Right renal pelvis (tissue), 4 donors: ENCODE data around the gene ZNF41. TPM values are rescaled to one million over a fixed set of nuclear protein-coding genes. Genes with fewer than 3 reads are reported as not detected.
"Not testable (repeated sequence)": the region's sequence is repeated elsewhere in the genome, so short reads cannot be mapped to it uniquely, and the experiment has no call there.

ENCODE experiments used
- DNase-seq, 4 donors: peaks; one replicate each; pipeline ENCODE4 v3.0.0-alpha.2; 2013; ENCODE audit warnings: low read depth in 4 of 4, low spot score in 3 of 4, missing footprints in 1 of 4
- polyA plus RNA-seq, 4 donors: library from polyadenylated mRNA; unstranded; fragments of 120-200 nt; gene quantifications; one replicate each; pipeline ENCODE4 v1.2.1, GENCODE V29; 2013; ENCODE audit not compliant: insufficient read length in 4 of 4

The ZNF41 gene
- polyA plus RNA-seq, 4 donors = 11.7 to 16.1 (median 13.9) TPM

DNA sequence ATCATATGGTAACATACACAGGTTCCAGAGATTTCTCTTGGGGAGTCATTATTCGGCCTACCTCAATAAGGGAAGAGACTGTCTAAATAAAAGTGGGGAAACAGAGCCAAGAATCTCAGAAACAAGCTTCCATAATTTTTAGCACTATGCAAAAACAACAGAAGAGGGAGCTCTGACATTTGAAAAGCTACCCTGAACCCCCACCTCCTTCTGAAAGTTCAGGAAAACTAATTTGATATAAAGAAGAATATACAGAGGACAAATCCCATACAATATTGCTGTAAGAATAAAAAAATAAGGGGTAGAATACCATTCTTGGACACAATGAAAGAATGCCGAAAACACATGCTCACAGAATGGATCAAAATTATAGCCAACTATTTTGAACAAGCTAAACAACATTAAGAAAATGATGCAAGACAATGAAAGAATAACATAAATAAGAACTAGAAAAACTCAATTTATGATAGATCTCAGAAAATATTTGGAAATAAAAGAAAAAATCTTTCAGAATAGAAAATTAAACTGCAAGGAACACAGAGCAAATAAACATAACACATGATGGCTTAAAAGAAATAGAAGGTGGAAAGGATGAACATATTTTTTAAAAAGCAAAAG is 14.4 kb upstream of the ZNF41 start:
- no peak for DNase-seq

- DNase-seq = not testable (repeated sequence)
Measured at GRCh38 chrX:47492133-47492532, 9.1 kb upstream of the ZNF41 start.

DNA sequence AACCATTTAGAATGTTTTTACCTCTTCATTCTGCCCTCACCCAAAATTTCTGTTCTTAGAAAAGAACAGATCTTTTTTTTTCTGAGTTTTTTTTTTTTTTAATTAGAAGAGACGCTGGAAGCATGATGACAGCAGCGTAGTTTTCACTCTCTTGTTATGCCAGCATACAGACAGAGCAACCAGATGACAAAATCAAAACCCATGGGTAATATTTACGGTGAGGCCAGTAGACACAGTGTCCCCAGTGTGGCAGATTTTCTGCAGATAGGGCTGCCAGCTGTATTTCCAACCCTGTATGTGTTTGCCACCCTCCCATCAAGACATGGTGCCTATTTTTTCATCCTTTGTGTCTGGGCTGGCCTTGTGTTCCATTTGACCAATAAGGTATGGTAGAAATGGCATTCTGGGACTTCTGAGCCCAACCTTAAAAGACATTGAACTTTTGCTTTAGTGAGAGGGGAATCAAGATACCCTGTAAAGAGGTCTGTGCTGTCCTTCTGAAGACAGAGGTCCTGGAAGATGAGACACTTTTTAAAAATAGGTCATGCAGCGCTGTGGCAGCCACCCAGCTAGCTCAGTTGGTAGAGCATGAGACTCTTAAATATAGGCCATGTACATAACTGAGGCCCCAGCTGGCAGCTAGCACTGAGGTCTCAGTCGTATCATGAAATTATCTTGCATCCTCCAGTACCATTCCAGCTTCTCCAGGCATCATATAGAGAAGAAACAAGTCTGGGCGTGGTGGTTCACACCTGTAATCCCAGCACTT is 6.7 kb upstream of the ZNF41 start:
- DNase-seq = no peak

- no peak for DNase-seq
Measured at GRCh38 chrX:47484885-47485284, 1.9 kb upstream of the ZNF41 start.

- DNase-seq = peak in 2 of 4 donors; percentile 27 to 28
Measured at GRCh38 chrX:47483306-47484268, 565 bp upstream of the ZNF41 start.

GRCh38 chrX:47482065-47482511 is 934 bp downstream of the ZNF41 start:
- DNase-seq = no peak

GRCh38 chrX:47481160-47481559 is 1.9 kb downstream of the ZNF41 start:
- DNase-seq = no peak

- DNase-seq = no peak
Measured at GRCh38 chrX:47480576-47480975, 2.4 kb downstream of the ZNF41 start.

GRCh38 chrX:47475476-47475875 is 7.5 kb downstream of the ZNF41 start:
- no peak for DNase-seq

DNA sequence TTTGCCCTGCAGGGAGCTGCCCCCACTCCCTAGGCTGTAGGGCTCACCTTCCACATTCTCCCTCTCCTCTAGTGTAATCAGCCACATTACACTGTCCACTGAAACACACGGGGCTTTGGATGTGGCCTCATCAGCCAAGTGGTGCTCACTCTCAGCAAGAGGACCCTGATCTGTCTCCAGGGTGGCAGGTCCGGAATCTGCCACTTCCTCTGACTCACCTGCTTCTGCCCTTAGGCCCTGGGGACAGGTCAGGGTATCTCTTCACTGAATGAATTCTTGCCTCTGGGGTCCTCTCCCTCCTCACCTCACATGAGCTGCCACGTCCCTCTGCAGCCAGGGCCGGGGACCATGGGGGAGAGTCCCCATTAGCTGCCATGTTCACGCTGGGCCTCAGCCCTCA is 15.9 kb downstream of the ZNF41 start:
- no peak for DNase-seq

DNA sequence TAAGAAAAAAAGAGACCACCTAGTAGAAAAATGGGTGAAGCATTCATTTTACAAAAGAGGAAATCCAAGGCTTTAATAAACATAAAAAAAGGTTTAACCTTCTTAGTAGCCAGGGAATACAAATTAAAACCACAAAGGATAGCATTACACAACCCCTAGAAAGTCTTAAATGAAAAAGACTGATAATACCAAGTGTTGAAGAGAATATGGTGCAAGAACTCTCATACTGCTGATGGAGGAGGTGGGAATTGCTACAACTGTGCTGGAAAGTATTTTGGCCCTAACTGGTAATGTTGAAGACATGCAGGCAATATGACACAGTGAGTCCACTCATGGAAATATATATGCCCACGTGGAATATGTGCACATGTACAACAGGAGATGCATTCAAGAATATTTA is 22.5 kb downstream of the ZNF41 start:
- no peak for DNase-seq

DNA sequence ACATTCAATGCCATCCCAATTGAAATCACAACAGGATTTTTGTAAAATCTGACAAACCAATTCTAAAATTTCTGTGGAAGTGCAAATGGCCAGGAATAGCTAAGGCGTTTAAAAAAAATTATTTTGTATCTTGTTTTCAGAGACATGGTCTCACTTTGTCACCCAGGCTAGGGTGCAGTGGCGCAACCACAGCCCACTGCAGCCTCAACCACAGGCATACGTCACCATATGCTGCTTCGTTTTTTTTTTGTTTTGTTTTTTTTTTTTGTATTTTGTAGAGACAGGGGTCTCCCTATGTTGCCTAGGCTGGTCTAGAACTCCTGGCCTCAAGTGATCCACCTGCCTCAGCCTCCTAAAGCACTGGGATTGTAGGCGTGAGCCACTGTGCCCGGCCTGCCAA is 24.5 kb downstream of the ZNF41 start:
- no peak for DNase-seq

DNA sequence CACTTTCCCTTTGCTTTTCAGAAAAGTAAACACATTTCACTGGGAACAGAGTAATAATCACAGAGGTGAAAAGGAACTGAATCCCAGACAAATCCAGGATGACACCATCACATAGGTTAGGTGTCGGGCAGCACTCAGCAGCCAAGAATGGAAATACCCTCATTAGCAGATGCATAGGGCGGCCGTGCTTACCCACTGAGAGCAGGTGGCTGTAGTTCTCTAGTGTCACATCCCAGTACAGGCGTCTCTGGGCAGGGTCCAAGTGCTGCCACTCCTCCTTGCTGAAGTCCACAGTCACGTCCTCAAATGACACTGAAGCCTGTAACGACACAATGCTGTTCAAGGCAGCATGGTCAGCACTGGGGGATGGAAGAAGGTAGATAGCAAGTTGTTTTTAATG is 26.9 kb downstream of the ZNF41 start:
- DNase-seq = no peak

DNA sequence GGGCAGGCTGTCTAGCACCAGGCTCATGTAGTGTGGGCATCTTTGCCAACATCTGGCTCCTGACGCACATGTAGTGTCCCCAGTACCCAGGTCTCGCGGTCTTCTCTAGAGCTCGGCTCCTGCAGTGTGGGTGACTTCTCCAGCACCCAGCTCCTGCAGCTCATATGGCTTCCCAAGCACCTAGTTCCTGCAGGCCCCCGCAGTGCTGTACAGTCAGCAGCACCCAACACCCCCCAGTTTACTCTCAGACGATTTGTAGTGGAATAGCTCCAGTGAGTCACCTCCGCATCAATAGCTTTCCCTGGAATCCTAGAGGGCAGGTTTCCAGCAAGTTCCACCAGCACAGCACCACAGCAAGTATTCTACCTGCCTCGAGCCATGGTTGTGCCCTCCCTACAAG is 30.9 kb downstream of the ZNF41 start:
- no peak for DNase-seq

GRCh38 chrX:47448165-47448806 is 34.7 kb downstream of the ZNF41 start:
- no peak for DNase-seq

GRCh38 chrX:47447607-47448006 is 35.4 kb downstream of the ZNF41 start:
- DNase-seq = no peak

- DNase-seq = no peak
Measured at GRCh38 chrX:47446971-47447370, 36.1 kb downstream of the ZNF41 start.

DNA sequence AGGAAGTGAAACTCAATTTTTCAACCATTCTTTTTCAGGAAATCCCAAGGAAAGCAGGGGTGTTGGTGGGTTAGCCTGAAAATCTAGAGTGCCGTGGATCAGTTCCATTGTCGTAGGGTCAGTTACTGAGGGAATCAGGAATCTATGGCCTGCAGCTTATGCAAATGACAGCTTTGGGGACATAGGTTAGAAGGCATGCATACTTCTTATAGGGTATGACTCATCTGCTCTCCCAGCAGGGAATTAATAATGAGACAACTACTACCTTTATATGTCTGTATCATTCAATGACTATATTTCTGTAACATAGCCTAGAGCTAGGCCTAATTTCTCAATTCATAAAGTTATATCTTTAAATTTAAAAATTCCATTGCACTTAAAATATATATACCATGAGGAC is 36.6 kb downstream of the ZNF41 start:
- DNase-seq = no peak

DNA sequence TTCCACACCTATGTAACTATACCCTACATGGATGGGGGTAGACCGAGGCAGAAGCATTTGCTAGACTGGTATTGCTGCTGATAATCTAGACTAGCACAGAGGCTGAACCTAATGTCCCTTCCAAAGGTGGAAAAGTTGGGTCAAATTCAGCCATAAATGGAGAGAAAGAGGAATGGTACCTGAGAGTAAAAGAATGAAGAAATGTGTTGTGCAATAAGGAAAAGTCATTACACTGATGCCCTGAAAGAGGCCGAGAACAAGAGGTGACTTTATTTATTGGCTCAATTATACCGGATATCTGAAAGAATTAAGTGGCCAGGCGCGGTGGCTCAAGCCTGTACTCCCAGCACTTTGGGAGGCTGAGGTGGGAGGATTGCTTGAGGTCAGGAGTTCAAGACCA is 52.1 kb downstream of the ZNF41 start:
- no peak for DNase-seq

DNA sequence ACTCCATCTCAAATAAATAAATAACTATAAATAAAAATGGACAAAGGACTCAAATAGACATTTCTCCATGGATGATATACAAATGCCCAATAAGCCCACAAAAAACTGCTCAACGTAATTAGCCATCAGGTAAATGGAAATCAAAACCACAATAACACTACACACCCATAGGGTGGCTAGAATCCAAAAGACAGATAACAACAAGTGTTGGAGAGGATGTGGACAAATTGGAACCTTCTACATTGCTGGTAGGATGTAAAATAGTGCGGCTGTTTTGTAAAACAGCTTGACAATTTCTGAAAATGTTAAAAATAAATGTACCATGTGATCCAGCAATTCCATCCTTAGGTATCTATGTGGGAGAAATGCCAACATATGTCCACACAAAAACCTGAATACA is 60.6 kb downstream of the ZNF41 start:
- no peak for DNase-seq

DNA sequence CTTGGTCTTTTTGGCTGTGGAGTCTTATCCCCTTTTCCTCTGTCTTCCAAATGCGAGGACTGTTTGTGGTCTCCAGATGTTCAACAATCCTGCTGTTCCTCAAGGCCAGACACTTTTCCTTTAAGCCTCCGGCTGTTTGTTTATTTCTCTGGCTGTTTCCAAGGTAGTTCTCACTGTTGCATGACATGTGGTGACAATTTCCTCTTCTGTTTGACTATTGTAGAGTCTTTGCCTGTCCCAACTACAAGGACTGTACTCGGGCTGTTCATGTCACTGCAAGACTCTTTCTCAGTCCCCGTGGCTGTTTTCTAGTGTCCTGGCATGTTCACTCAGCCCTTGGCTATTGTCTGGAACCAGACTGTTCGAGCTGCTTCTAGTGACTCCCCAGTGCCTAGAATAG is 62.1 kb downstream of the ZNF41 start:
- no peak for DNase-seq
